WI38 (cell line): ENCODE data around the gene PURA.
A peak's percentile ranks its signal among the peaks of the same experiment; 100 is the strongest.

Experiments used
- H3K4me3 ChIP-seq: 2 replicates; pipeline ENCODE4 v1.5.1; 2011; ENCODE audit warnings: low read depth, mild to moderate bottlenecking, control low read depth, low read length
- TF ChIP-seq, protein P1 (sequence below): IDR thresholded peaks from 2 replicates; pipeline ENCODE4 v1.5.1; 2012; ENCODE audit warnings: low read depth, mild to moderate bottlenecking, control low read depth, low read length

The PURA gene

DNA sequence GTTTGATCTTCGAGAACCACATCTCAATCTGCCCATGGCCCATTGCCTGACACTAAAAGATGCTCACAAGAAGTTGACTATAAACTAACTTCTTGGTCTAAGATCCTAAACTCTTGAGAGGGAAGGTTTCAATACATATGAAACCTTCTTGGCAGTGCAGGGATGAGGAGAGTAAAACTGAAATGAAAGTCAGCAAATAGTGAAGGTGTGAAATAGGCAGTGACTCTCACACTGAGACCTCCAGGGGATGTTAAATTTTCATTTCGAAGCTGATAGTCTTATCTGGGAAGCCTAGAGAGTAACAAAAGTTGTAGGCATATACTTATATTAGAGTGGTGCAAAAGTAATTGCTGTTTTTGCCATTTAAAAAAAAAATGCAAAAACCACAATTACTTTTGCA is 60.1 kb downstream of the PURA start:
- TF ChIP-seq, protein P1, sequence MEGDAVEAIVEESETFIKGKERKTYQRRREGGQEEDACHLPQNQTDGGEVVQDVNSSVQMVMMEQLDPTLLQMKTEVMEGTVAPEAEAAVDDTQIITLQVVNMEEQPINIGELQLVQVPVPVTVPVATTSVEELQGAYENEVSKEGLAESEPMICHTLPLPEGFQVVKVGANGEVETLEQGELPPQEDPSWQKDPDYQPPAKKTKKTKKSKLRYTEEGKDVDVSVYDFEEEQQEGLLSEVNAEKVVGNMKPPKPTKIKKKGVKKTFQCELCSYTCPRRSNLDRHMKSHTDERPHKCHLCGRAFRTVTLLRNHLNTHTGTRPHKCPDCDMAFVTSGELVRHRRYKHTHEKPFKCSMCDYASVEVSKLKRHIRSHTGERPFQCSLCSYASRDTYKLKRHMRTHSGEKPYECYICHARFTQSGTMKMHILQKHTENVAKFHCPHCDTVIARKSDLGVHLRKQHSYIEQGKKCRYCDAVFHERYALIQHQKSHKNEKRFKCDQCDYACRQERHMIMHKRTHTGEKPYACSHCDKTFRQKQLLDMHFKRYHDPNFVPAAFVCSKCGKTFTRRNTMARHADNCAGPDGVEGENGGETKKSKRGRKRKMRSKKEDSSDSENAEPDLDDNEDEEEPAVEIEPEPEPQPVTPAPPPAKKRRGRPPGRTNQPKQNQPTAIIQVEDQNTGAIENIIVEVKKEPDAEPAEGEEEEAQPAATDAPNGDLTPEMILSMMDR = no peak
- no peak overlapping the region for H3K4me3 ChIP-seq

DNA sequence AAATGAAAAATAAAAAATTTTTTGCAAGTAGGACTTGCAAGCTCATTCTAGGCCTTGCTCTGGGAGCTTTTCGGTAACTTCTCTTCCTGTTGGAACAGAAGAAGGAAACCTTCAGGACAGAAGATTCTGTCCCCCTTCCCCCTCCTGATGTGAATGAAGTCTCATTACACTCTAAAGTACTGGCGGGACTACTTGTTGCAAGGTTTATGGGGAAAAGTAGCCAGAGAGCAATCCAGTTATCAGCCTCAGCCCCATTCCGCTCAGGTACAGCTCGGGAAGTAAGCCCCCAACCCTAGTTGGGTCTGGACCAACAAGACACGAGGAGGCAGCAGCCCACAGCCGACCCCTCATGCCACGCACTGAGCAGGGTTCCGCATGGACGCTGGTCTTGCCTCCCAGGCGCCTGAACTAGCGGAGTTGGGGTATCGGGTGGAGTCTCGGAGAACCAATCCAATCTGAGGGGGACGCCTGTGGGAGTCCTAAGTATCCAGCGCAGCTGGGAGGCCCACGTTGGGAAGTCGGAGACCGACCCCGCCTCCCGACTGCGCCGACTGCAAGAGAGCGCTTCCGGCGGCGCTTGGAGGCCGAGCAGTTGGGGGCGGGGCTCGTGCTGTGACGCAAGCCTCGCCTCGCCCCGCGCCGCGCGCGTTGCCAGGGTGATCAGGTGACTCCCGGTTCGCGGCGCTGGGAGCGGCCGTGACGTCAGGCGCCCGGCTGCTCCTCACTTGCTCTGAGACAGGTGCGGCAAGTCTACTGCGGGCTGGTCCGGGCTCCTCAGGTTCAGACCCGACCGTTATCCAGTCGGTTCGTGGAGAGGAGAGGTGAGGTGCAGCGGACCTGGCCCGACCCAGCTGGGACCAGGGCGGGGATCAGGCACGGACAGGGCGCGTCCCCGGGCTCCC is 60.8 kb downstream of the PURA start, which contains the start of gene CYSTM1:
Gene CYSTM1 (plus strand): TSS at position 724 of the 902 bp plus-strand sequence. CDS start 19,278 bp downstream, outside the sequence.
- TF ChIP-seq, protein P1 = no peak
- peak within 1 kb of the TSS; percentile 90 for H3K4me3 ChIP-seq
